HG03432 (cell line): ENCODE data around the gene C3orf62.

ENCODE experiments used
- ATAC-seq: cut with Tn5 transposase; IDR thresholded peaks from one replicate; pipeline ENCODE4 v1.9.1; 2021; ENCODE audit warnings: mild to moderate bottlenecking, moderate library complexity; ENCODE audit not compliant: unreplicated experiment

C3orf62 gene

GRCh38 chr3:49219132-49219531, 57.9 kb downstream of the C3orf62 start:
- ATAC-seq, result no peak
